ENCODE results near the gene B4GALT5. TPM values are rescaled to one million over a fixed set of nuclear protein-coding genes. Genes with fewer than 3 reads are reported as not detected.

Gene B4GALT5
- total and polyA plus RNA-seq, 2 donors (not counting 1 experiment from before 2014, with no cell fraction given) = 21.0 to 28.0 TPM

GRCh38 chr20:49677777-49678758 is 35.6 kb downstream of the B4GALT5 start:
- H2AFZ ChIP-seq (ENCODE audit: low read length) = no peak overlapping the region
- H4K20me1 ChIP-seq (ENCODE audit: control insufficient read depth, extremely low read depth, insufficient read depth, low read length) = no peaks in the 10 kb centered on the region
- DNase-seq (ENCODE audit: low read depth in 2 of 2) = no peak
- peak overlapping the region; percentile 61 for H3K27ac ChIP-seq (ENCODE audit: insufficient read depth, low read length)
- H3K9ac ChIP-seq (ENCODE audit: insufficient read depth, low read length) = no peak overlapping the region
- TF ChIP-seq EZH2 (IDR thresholded peaks at IDR 0.05; ENCODE audit: low read length, missing control alignments) (no peak), CTCF (conservative IDR thresholded peaks at IDR 0.05 in 1 of 2, IDR thresholded peaks at IDR 0.05 in 1 of 2; ENCODE audit: low read depth in 1 of 2, low read length in 2 of 2) (no peak)
- H3K9me3 ChIP-seq (ENCODE audit: control insufficient read depth, insufficient read depth, low read depth, low read length) = no peaks in the 10 kb centered on the region
- H3K79me2 ChIP-seq (ENCODE audit: control insufficient read depth, insufficient read depth, low read length) = peaks cover 31% of the 10 kb centered on the region
- H3K36me3 ChIP-seq (ENCODE audit: control insufficient read depth, insufficient read depth, low read length) = no peaks in the 10 kb centered on the region
- peak overlapping the region; percentile 53 for H3K4me2 ChIP-seq (ENCODE audit: extremely low read depth, insufficient read depth, low read length)
- no peaks in the 10 kb centered on the region for H3K27me3 ChIP-seq (ENCODE audit: control insufficient read depth, insufficient read depth, low read length)
- H3K4me3 ChIP-seq (replicated peaks in 1 of 4; ENCODE audit: control extremely low read depth in 1 of 4, insufficient read depth in 1 of 4, low read depth in 3 of 4, low read length in 4 of 4) = peak overlapping the region in 2 of 4 experiments; percentile 13 to 43
- H3K4me1 ChIP-seq (ENCODE audit: control insufficient read depth, extremely low read depth, insufficient read depth, low read length) = peaks cover 22% of the 10 kb centered on the region

- Histone ChIP-seq H4K20me1 (ENCODE audit: control insufficient read depth, extremely low read depth, insufficient read depth, low read length) (no peaks in the 10 kb centered on the region), H3K27ac (ENCODE audit: insufficient read depth, low read length) (peak overlapping the region; percentile 47), H3K9me3 (ENCODE audit: control insufficient read depth, insufficient read depth, low read depth, low read length) (no peaks in the 10 kb centered on the region), H2AFZ (ENCODE audit: low read length) (no peak overlapping the region), H3K79me2 (ENCODE audit: control insufficient read depth, insufficient read depth, low read length) (peaks cover 27% of the 10 kb centered on the region), H3K4me1 (ENCODE audit: control insufficient read depth, extremely low read depth, insufficient read depth, low read length) (peaks cover 22% of the 10 kb centered on the region), H3K27me3 (ENCODE audit: control insufficient read depth, insufficient read depth, low read length) (no peaks in the 10 kb centered on the region), H3K36me3 (ENCODE audit: control insufficient read depth, insufficient read depth, low read length) (no peaks in the 10 kb centered on the region), H3K4me3 (replicated peaks in 1 of 4; ENCODE audit: control extremely low read depth in 1 of 4, insufficient read depth in 1 of 4, low read depth in 3 of 4, low read length in 4 of 4) (no peak overlapping the region), H3K4me2 (ENCODE audit: extremely low read depth, insufficient read depth, low read length) (no peak overlapping the region), H3K9ac (ENCODE audit: insufficient read depth, low read length) (no peak overlapping the region)
- peak; percentile 56 to 78 for DNase-seq (ENCODE audit: low read depth in 2 of 2)
- no peak for TF ChIP-seq EZH2 (IDR thresholded peaks at IDR 0.05; ENCODE audit: low read length, missing control alignments)
- TF ChIP-seq CTCF (conservative IDR thresholded peaks at IDR 0.05 in 1 of 2, IDR thresholded peaks at IDR 0.05 in 1 of 2; ENCODE audit: low read depth in 1 of 2, low read length in 2 of 2) = no peak
Observed at GRCh38 chr20:49676581-49677291, 36.9 kb downstream of the B4GALT5 start.

Data from fibroblast of lung (primary cell).